Stimulated activated CD8-positive, alpha-beta memory T cell treated with anti-CD3 and anti-CD28 coated beads, Interleukin-12 subunit alpha, Interleukin-12 subunit beta, amount 100 ng/mL, for 1 hour (primary cell): ENCODE results near the gene KRTAP5-1.

ENCODE experiments used
- DNase-seq: peaks from one replicate; pipeline ENCODE4 v3.0.0-alpha.2; 2020; ENCODE audit warnings: low read depth

Gene KRTAP5-1

GRCh38 chr11:1570896-1571759 is 14.0 kb downstream of the KRTAP5-1 start:
- DNase-seq = no peak

GRCh38 chr11:1570531-1570895 is 14.6 kb downstream of the KRTAP5-1 start:
- DNase-seq = no peak

GRCh38 chr11:1570001-1570453 is 15.1 kb downstream of the KRTAP5-1 start:
- no peak for DNase-seq

GRCh38 chr11:1569251-1569780 is 15.8 kb downstream of the KRTAP5-1 start:
- DNase-seq = no peak

- DNase-seq = no peak
These were observed 16.6 kb downstream of the KRTAP5-1 start for GRCh38 chr11:1568441-1568911.

GRCh38 chr11:1567721-1568100 is 17.4 kb downstream of the KRTAP5-1 start:
- no peak for DNase-seq

GRCh38 chr11:1567052-1567720 is 17.9 kb downstream of the KRTAP5-1 start:
- DNase-seq = no peak

GRCh38 chr11:1566381-1567051 is 18.6 kb downstream of the KRTAP5-1 start:
- DNase-seq = no peak

GRCh38 chr11:1565904-1566247 is 19.2 kb downstream of the KRTAP5-1 start:
- no peak for DNase-seq

GRCh38 chr11:1565173-1565903 is 19.7 kb downstream of the KRTAP5-1 start:
- DNase-seq = no peak

GRCh38 chr11:1564535-1565172 is 20.4 kb downstream of the KRTAP5-1 start:
- no peak for DNase-seq

GRCh38 chr11:1563697-1564534 is 21.2 kb downstream of the KRTAP5-1 start:
- DNase-seq = no peak

- no peak for DNase-seq
These were observed 21.9 kb downstream of the KRTAP5-1 start for GRCh38 chr11:1563149-1563638.

GRCh38 chr11:1562469-1563148 is 22.5 kb downstream of the KRTAP5-1 start:
- no peak for DNase-seq

GRCh38 chr11:1561955-1562354 is 23.1 kb downstream of the KRTAP5-1 start:
- no peak for DNase-seq

- DNase-seq = no peak
These were observed 23.8 kb downstream of the KRTAP5-1 start for GRCh38 chr11:1561266-1561665.

GRCh38 chr11:1560649-1561251 is 24.3 kb downstream of the KRTAP5-1 start:
- DNase-seq = no peak

GRCh38 chr11:1560002-1560648 is 25.0 kb downstream of the KRTAP5-1 start:
- no peak for DNase-seq
